Spleen (tissue), 7 donors: ENCODE data around the gene ULBP3.

Experiments
- POLR2A ChIP-seq, 3 donors: fragments of 450-650 bp; IDR thresholded peaks; one replicate each; pipeline ENCODE4 v1.5.1; 2017; ENCODE audit warnings: antibody characterized with exemption in 3 of 3, mild to moderate bottlenecking in 1 of 3
- TF ChIP-seq, protein P1 (sequence below), 11 experiments: fragments of 200-600 bp in 7 of 11; fragments of 450-650 bp in 4 of 11; sonication (generic) in 4 of 11; IDR thresholded peaks in 8 of 11; conservative IDR thresholded peaks in 3 of 11; 1 replicate in 7 of 11; 2 replicates in 4 of 11; pipeline versions ENCODE4 v1.4.0 to v1.8.0; 2016 to 2021; ENCODE audit warnings: antibody characterized with exemption in 11 of 11, inconsistent platforms in 4 of 11, mild to moderate bottlenecking in 1 of 11
- donor health status: DM: no; HTN: no; CAD: no; lungs with moderate emphysema.
- donor health status: DM: no; HTN: no; CAD: no.
- donor health status: DM: no; HTN: no; CAD: no.

DNA sequence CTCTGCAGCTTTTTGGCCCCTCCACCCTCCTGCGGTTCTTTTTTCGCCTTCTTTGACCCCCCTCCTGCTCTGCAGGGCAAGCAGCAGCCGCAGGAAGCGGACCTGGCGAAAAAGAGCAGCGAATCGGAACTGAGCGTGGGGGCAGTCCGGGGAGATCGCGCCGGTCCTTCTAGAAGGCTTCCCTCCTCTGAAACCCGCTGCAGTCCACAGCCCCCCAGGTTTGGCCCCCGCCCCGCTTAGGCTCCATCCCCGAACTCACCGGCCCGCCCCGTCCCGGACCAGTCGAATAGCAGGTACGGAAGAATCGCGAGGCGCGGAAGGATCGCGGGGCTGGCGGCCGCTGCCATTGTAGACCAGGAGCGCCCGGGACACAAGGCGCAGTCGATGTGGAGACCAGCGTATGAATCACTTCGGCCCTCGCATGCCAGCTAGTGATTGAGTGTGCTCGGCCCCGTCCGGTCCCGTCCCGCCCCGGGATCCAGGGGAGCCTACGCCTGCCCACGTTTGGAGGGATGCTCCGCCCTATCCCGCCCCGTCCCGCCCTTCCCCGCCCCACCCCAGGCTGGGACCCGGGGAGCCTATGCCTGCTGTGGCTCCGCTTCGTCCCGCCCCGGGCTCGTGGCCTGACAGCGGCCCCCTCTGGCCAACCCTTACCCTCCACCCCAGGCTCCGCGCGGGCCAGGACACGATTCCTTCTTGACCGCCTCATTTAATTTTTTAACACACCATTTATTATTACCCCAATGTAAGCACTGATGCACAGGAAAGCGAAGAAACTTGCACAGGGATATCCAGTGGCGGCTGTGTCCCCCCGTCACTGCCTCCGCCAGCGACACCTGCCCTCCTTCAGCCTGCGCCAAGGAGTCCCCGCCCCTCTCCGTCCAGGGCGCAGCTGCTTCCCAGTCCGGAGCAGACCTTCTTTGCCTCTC lies at the start of gene ULBP3:
- TF ChIP-seq, protein P1, sequence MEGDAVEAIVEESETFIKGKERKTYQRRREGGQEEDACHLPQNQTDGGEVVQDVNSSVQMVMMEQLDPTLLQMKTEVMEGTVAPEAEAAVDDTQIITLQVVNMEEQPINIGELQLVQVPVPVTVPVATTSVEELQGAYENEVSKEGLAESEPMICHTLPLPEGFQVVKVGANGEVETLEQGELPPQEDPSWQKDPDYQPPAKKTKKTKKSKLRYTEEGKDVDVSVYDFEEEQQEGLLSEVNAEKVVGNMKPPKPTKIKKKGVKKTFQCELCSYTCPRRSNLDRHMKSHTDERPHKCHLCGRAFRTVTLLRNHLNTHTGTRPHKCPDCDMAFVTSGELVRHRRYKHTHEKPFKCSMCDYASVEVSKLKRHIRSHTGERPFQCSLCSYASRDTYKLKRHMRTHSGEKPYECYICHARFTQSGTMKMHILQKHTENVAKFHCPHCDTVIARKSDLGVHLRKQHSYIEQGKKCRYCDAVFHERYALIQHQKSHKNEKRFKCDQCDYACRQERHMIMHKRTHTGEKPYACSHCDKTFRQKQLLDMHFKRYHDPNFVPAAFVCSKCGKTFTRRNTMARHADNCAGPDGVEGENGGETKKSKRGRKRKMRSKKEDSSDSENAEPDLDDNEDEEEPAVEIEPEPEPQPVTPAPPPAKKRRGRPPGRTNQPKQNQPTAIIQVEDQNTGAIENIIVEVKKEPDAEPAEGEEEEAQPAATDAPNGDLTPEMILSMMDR (IDR thresholded peaks at IDR 0.05 in 8 of 11, conservative IDR thresholded peaks at IDR 0.05 in 3 of 11) = peak in 10 of 11 experiments; percentile 17 to 71 (median 56)
- TF ChIP-seq POLR2A (IDR thresholded peaks at IDR 0.05) = no peak
